Measurements from ENCODE around the gene B3GAT1.

Gene B3GAT1

DNA sequence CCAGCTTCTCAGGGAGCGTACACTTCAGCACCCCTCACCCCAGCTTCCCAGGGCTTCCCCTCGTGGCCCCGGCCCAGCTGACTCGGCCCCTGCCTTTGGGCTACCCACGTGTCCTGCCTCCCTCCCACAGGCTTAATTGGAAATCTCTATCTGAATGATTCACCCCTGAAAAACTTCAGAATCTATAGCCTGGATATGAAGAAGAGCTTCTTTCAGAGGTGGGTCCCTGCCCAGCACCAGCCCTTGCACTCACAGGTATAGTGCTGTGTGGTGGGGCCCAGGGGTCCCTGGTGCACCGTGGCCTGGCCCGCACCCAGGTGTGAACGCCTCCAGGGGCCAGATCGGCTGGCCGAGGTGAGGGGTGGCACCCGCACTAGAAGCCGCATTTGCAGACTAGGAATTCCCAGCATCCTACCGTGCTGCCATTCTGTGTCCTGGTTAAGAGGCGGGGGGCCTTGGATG lies 38.4 kb downstream of the B3GAT1 start:
- H3K9me3 Mint-ChIP-seq: no peaks in the 10 kb centered on the region
- no peaks in the 10 kb centered on the region for H3K36me3 Mint-ChIP-seq (ENCODE audit: low read depth)
- no peaks in the 10 kb centered on the region for H3K4me1 Mint-ChIP-seq
- no peak overlapping the region for H3K4me3 Mint-ChIP-seq
- peaks cover 21% of the 10 kb centered on the region for H3K27me3 Mint-ChIP-seq (ENCODE audit: low read depth)
- H3K27ac Mint-ChIP-seq: no peak overlapping the region
- TF ChIP-seq, protein P1, sequence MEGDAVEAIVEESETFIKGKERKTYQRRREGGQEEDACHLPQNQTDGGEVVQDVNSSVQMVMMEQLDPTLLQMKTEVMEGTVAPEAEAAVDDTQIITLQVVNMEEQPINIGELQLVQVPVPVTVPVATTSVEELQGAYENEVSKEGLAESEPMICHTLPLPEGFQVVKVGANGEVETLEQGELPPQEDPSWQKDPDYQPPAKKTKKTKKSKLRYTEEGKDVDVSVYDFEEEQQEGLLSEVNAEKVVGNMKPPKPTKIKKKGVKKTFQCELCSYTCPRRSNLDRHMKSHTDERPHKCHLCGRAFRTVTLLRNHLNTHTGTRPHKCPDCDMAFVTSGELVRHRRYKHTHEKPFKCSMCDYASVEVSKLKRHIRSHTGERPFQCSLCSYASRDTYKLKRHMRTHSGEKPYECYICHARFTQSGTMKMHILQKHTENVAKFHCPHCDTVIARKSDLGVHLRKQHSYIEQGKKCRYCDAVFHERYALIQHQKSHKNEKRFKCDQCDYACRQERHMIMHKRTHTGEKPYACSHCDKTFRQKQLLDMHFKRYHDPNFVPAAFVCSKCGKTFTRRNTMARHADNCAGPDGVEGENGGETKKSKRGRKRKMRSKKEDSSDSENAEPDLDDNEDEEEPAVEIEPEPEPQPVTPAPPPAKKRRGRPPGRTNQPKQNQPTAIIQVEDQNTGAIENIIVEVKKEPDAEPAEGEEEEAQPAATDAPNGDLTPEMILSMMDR (IDR thresholded peaks at IDR 0.05; ENCODE audit: unreplicated experiment in 3 of 3): no peak

DNA sequence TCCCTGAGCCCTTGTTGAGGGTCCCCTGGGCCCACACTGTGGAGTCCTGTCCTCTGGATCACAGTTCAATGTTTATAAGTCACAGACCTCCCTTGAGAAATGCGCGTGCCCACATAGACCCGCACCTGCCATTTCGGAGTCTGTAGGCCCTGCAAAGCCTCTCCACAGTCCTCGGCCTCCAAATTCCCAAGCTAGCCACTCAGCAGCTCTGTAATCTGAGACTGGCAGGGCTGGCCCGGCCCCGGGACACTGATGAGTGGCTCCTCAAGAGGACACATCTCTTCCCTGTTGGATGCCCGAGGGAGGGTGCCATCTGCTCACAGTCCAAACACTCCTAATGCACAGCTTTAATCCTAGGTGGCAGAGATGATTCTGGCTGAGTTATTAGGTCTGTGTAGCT lies 39.1 kb downstream of the B3GAT1 start:
- no peak overlapping the region for H3K4me3 Mint-ChIP-seq
- no peaks in the 10 kb centered on the region for H3K4me1 Mint-ChIP-seq
- no peaks in the 10 kb centered on the region for H3K36me3 Mint-ChIP-seq (ENCODE audit: low read depth)
- peaks cover 22% of the 10 kb centered on the region for H3K27me3 Mint-ChIP-seq (ENCODE audit: low read depth)
- no peak overlapping the region for H3K27ac Mint-ChIP-seq
- TF ChIP-seq, protein P1 (IDR thresholded peaks at IDR 0.05; ENCODE audit: unreplicated experiment in 3 of 3): no peak
- no peaks in the 10 kb centered on the region for H3K9me3 Mint-ChIP-seq

DNA sequence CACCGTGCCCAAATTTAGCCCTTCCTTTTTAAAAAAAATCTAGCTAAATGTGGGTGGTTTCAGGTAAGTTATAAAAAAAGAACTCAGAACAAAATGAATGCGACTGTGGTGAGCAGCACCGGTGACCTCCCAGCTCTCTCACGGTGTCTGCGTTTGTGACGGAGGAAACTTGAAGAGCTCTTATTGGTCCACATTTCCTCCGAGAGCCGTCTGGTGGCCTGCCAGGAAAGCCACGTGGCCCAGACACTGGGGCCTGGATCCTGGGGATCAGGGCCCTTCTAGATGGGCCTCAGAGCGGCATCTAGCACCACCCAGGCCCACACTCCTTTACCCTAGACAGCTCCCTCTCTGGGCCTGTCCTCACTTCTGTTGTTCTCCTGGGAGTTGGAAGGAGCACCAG lies 39.5 kb downstream of the B3GAT1 start:
- no peaks in the 10 kb centered on the region for H3K9me3 Mint-ChIP-seq
- H3K27me3 Mint-ChIP-seq (ENCODE audit: low read depth): peaks cover 18% of the 10 kb centered on the region
- no peak overlapping the region for H3K4me3 Mint-ChIP-seq
- H3K4me1 Mint-ChIP-seq: no peaks in the 10 kb centered on the region
- H3K36me3 Mint-ChIP-seq (ENCODE audit: low read depth): no peaks in the 10 kb centered on the region
- no peak overlapping the region for H3K27ac Mint-ChIP-seq
- TF ChIP-seq, protein P1 (IDR thresholded peaks at IDR 0.05; ENCODE audit: unreplicated experiment in 3 of 3): no peak

DNA sequence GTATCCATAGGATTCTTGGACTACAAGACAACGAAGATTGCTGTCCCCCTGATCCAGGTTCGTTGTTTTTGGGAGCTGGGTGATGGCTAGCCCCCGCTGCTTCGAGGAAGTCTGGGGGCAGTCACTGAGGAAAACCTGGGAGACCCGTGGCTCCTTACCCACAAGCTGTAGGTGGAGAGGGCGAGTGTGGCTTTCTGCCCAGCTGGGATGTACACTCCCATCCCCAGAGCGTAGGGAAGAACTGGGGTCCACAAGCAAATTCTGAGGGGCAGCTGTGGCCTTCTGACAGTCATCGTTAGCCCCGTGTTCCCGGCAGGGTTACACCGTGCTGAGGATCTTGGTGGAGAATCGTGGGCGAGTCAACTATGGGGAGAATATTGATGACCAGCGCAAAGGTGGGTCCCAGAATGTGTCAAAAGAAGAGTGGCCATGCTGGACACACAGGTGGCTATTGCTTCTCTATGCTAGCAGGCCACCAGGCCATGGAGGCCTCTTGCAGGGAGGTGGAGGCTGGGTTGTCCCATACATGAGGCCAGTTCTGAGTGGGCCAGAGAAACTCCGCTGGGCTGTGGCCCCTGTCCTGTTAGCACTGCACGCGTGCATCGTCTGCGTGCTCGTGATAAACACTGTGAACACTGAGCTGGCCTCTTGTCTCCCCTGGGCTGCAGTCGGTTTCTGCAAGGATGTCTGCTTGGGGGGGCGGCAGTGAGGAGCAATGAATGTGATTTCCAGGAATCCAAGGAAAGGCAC lies 40.4 kb downstream of the B3GAT1 start:
- no peaks in the 10 kb centered on the region for H3K9me3 Mint-ChIP-seq
- H3K36me3 Mint-ChIP-seq (ENCODE audit: low read depth): no peaks in the 10 kb centered on the region
- no peak overlapping the region for H3K27ac Mint-ChIP-seq
- H3K4me1 Mint-ChIP-seq: peaks cover 6% of the 10 kb centered on the region
- TF ChIP-seq, protein P1 (IDR thresholded peaks at IDR 0.05; ENCODE audit: unreplicated experiment in 3 of 3): no peak
- no peak overlapping the region for H3K4me3 Mint-ChIP-seq
- H3K27me3 Mint-ChIP-seq (ENCODE audit: low read depth): peaks cover 23% of the 10 kb centered on the region

DNA sequence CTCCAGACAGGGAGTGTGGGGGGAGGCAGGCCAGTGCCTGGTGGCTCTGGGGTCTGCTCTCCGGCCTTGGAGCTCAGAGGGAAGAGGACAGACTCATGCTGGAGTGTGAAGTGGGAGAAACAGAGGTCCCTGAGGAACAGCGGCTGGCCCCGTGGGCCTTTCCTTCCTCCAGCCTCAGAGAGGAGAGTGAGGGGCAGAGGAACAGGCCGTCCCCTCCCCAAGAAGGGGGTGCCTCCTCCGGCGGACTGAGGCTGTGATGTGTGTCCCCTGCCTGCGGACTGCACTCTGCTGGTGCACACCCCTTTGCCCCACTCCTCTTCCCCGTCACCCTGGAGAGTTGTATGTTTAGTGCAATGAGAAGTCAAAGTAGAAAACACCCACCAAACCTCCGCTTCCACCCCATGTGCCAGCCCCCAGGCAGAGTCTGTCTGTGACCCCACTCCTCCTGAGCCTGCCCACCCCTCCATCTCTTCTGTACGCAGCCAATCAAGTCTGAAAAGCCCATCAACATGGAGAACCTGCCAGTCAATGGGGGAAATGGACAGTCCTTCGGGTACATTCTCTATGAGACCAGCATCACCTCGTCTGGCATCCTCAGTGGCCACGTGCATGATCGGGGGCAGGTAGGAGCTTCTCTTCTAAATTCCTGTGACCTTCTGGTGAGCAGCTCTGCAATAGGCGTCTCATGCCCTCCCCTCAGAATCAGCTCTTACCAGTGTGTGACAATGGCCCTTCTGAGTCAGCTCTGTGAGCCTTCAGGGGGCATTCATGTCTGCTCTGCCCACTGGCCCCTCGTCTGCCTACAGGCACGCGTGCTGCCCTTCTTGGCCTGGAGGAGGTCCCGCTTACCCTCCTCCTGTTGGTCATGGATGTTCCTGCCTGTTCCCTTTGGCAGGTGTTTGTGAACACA lies 41.3 kb downstream of the B3GAT1 start:
- Mint-ChIP-seq H3K4me1 (peaks cover 14% of the 10 kb centered on the region), H3K27ac (no peak overlapping the region), H3K4me3 (no peak overlapping the region), H3K9me3 (no peaks in the 10 kb centered on the region), H3K36me3 (ENCODE audit: low read depth) (no peaks in the 10 kb centered on the region), H3K27me3 (ENCODE audit: low read depth) (peaks cover 23% of the 10 kb centered on the region)
- TF ChIP-seq, protein P1 (IDR thresholded peaks at IDR 0.05; ENCODE audit: unreplicated experiment in 3 of 3): no peak
